CD14-positive monocyte (primary cell): ENCODE measurements around the gene SDK1. TPM values are rescaled to one million over a fixed set of nuclear protein-coding genes. Genes with fewer than 3 reads are reported as not detected.

Experiments
- DNase-seq, 3 donors: peaks; one replicate each; pipeline ENCODE4 v3.0.0-alpha.2; 2011 to 2022
- H2AFZ ChIP-seq: 2 replicates; pipeline ENCODE4 v1.6.0; 2012; ENCODE audit warnings: mild to moderate bottlenecking, low read depth, low read length, inconsistent platforms; ENCODE audit not compliant: insufficient read depth, poor library complexity, severe bottlenecking
- H3K27ac ChIP-seq, 2 donors: 1 replicate in 1 of 2; 2 replicates in 1 of 2; pipeline ENCODE4 v1.5.1; 2012 to 2013; ENCODE audit warnings: low read length in 2 of 2, control low read depth in 1 of 2, inconsistent platforms in 1 of 2, low read depth in 1 of 2, mild to moderate bottlenecking in 1 of 2
- H3K27me3 ChIP-seq, 2 donors: one replicate each; pipeline versions ENCODE4 v1.6.0 to v1.6.1; 2011 to 2013; ENCODE audit warnings: low read length in 2 of 2; ENCODE audit not compliant: control insufficient read depth in 2 of 2, insufficient read depth in 2 of 2
- H3K36me3 ChIP-seq, 2 donors: replicated peaks in 1 of 2; 1 replicate in 1 of 2; 2 replicates in 1 of 2; pipeline versions ENCODE4 v1.5.1 to v1.6.1; 2012 to 2013; ENCODE audit warnings: low read length in 2 of 2, control low read depth in 1 of 2, inconsistent platforms in 1 of 2, mild to moderate bottlenecking in 1 of 2; ENCODE audit not compliant: insufficient read depth in 2 of 2, control insufficient read depth in 1 of 2
- H3K4me1 ChIP-seq, 2 donors: 1 replicate in 1 of 2; 2 replicates in 1 of 2; pipeline versions ENCODE4 v1.5.1 to v1.6.1; 2012 to 2013; ENCODE audit warnings: low read length in 2 of 2, control low read depth in 1 of 2, inconsistent platforms in 1 of 2, mild to moderate bottlenecking in 1 of 2, moderate library complexity in 1 of 2; ENCODE audit not compliant: insufficient read depth in 2 of 2, control insufficient read depth in 1 of 2
- H3K4me2 ChIP-seq: replicated peaks from 2 replicates; pipeline ENCODE3; 2012; ENCODE audit warnings: low read length, moderate library complexity, mild to moderate bottlenecking; ENCODE audit not compliant: poor library complexity, severe bottlenecking; ENCODE audit errors: extremely low read depth
- H3K4me3 ChIP-seq, 3 experiments: fragments of 200-600 bp in 1 of 3; sonication (generic) in 1 of 3; replicated peaks in 1 of 3; 1 replicate in 2 of 3; 2 replicates in 1 of 3; pipeline ENCODE4 v1.5.1; 2011 to 2013; ENCODE audit warnings: low read length in 3 of 3, mild to moderate bottlenecking in 3 of 3, control low read depth in 2 of 3, low read depth in 2 of 3, inconsistent platforms in 1 of 3, moderate library complexity in 1 of 3
- H3K79me2 ChIP-seq: 2 replicates; pipeline ENCODE4 v1.6.0; 2012; ENCODE audit warnings: mild to moderate bottlenecking, control low read depth, inconsistent platforms, low read length, moderate library complexity; ENCODE audit not compliant: insufficient read depth
- H3K9ac ChIP-seq: 2 replicates; pipeline ENCODE4 v1.6.0; 2017; ENCODE audit warnings: low read length, mild to moderate bottlenecking; ENCODE audit not compliant: insufficient read depth, poor library complexity, severe bottlenecking
- H3K9me3 ChIP-seq, 2 donors: replicated peaks in 1 of 2; 1 replicate in 1 of 2; 2 replicates in 1 of 2; pipeline versions ENCODE4 v1.5.1 to v1.6.1; 2012 to 2013; ENCODE audit warnings: low read length in 2 of 2, control low read depth in 1 of 2; ENCODE audit not compliant: control insufficient read depth in 1 of 2, insufficient read depth in 1 of 2
- H4K20me1 ChIP-seq: 2 replicates; pipeline ENCODE4 v1.6.0; 2012; ENCODE audit warnings: mild to moderate bottlenecking, low read length, control low read depth, moderate library complexity; ENCODE audit not compliant: insufficient read depth
- H3K27ac Mint-ChIP-seq, 7 donors: one replicate each; pipeline ENCODE4 v1.8.0; 2020; ENCODE audit warnings: mild to moderate bottlenecking in 7 of 7, mixed read lengths in 7 of 7, moderate library complexity in 6 of 7, inconsistent platforms in 2 of 7
- H3K27me3 Mint-ChIP-seq, 3 donors: one replicate each; pipeline ENCODE4 v1.8.0; 2021 to 2022; ENCODE audit warnings: low read depth in 3 of 3, mild to moderate bottlenecking in 3 of 3, mixed read lengths in 3 of 3, moderate library complexity in 3 of 3, inconsistent platforms in 1 of 3
- H3K36me3 Mint-ChIP-seq, 2 donors: one replicate each; pipeline ENCODE4 v1.8.0; 2020; ENCODE audit warnings: mixed read lengths in 2 of 2, inconsistent platforms in 1 of 2, mild to moderate bottlenecking in 1 of 2
- H3K4me1 Mint-ChIP-seq: one replicate; pipeline ENCODE4 v1.8.0; 2020; ENCODE audit warnings: mild to moderate bottlenecking, mixed read lengths
- H3K4me3 Mint-ChIP-seq, 2 donors: one replicate each; pipeline ENCODE4 v1.8.0; 2020; ENCODE audit warnings: mild to moderate bottlenecking in 2 of 2, mixed read lengths in 2 of 2, moderate library complexity in 1 of 2
- H3K9me3 Mint-ChIP-seq, 7 donors: one replicate each; pipeline ENCODE4 v1.8.0; 2020 to 2022; ENCODE audit warnings: mixed read lengths in 7 of 7, mild to moderate bottlenecking in 6 of 7, moderate library complexity in 6 of 7, inconsistent platforms in 2 of 7
- WGBS: methylation state at CpG from one replicate; pipeline ENCODE4 v1.1.5; 2013; ENCODE audit warnings: missing lambda C conversion rate; ENCODE audit not compliant: insufficient coverage; 5-methylcytosine and 5-hydroxymethylcytosine counted together
- intact Hi-C, 2 donors: fragments of 100-400 bp; cut with micrococcal nuclease; formaldehyde crosslinking; loops; one replicate each; pipeline versions ENCODE4 v1.15.0 to v1.15.1; 2023
- polyA plus RNA-seq, 3 donors: library from polyadenylated mRNA; depleted of rRNA in 1 of 3; unstranded in 2 of 3; stranded (reverse) in 1 of 3; fragments of 300-500 nt in 2 of 3; fragments of >200 nt in 1 of 3; fragmentation: Illumina TruSeq in 2 of 3; gene quantifications; 1 replicate in 2 of 3; 2 replicates in 1 of 3; pipeline ENCODE4 v1.2.3, GENCODE V29; 2012 to 2021
- TF ChIP-seq, protein P1 (sequence below): fragments of 200-600 bp; IDR thresholded peaks from one replicate; pipeline ENCODE4 v1.8.0; 2022; ENCODE audit warnings: antibody characterized with exemption, mild to moderate bottlenecking

The SDK1 gene
- polyA plus RNA-seq, 3 donors = 0.01 TPM; not detected in 2

DNA sequence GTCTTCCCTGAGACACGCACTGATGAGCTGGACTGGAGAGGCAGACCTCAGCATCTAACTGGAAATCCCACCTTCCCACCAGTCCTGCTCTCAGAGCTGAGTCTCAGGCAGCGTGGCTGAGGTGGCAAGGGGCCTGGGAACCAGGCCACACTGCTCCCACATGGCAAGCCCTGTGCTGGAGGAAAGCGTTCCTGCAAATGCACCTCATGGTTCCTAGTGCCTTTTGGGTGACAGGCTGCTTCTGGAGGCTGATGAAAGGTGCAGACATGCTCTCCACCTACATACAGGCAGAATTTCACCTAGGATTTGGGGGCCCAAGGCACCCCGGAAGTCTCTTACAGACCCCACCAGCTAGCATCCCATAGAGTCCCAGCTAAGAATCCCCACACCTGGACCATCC is 948.2 kb downstream of the SDK1 start:
- Histone ChIP-seq H3K4me2 (no peak overlapping the region), H3K79me2 (no peaks in the 10 kb centered on the region), H4K20me1 (no peaks in the 10 kb centered on the region), H3K9ac (no peak overlapping the region), H3K27ac (no peak overlapping the region), H2AFZ (no peak overlapping the region), H3K4me3 (no peak overlapping the region), H3K27me3 (no peaks in the 10 kb centered on the region), H3K9me3 (peaks cover 43 to 44% of the 10 kb centered on the region in 2 donors), H3K36me3 (no peaks in the 10 kb centered on the region), H3K4me1 (no peaks in the 10 kb centered on the region)
- no peaks in the 10 kb centered on the region for H3K4me1 Mint-ChIP-seq
- peaks cover 19 to 37% (median 28%) of the 10 kb centered on the region in 7 donors for H3K9me3 Mint-ChIP-seq
- no peak overlapping the region for H3K27ac Mint-ChIP-seq
- no peaks in the 10 kb centered on the region for H3K36me3 Mint-ChIP-seq
- no peaks in the 10 kb centered on the region for H3K27me3 Mint-ChIP-seq
- WGBS = 93% methylated on average over 3 of the region's 4 CpGs
- intact Hi-C loops = no loop called here
- no peak overlapping the region for H3K4me3 Mint-ChIP-seq
- no peak for DNase-seq
- TF ChIP-seq, protein P1, sequence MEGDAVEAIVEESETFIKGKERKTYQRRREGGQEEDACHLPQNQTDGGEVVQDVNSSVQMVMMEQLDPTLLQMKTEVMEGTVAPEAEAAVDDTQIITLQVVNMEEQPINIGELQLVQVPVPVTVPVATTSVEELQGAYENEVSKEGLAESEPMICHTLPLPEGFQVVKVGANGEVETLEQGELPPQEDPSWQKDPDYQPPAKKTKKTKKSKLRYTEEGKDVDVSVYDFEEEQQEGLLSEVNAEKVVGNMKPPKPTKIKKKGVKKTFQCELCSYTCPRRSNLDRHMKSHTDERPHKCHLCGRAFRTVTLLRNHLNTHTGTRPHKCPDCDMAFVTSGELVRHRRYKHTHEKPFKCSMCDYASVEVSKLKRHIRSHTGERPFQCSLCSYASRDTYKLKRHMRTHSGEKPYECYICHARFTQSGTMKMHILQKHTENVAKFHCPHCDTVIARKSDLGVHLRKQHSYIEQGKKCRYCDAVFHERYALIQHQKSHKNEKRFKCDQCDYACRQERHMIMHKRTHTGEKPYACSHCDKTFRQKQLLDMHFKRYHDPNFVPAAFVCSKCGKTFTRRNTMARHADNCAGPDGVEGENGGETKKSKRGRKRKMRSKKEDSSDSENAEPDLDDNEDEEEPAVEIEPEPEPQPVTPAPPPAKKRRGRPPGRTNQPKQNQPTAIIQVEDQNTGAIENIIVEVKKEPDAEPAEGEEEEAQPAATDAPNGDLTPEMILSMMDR = no peak

DNA sequence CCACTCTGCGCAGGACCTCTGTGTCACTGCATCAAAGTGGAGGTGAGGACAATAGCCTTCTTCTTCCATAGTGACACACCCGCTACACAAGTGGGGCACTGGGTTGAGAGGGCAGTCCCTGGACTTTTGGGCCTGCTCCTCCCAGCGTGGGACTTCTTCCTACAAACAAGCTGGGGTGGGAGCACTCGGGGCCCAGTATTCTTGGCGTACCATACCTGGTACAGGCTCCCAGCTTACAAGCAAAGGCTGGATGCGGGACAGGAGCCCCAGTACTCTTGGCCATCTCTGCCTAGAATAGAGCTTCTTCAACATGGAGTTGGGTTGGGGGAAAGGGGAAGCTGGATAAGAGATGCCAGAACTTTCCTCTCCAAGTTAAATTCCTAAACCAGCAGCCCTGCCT is 954.3 kb downstream of the SDK1 start:
- Histone ChIP-seq H3K27ac (no peak overlapping the region), H3K4me3 (no peak overlapping the region), H3K36me3 (no peaks in the 10 kb centered on the region), H3K27me3 (no peaks in the 10 kb centered on the region), H3K9ac (no peak overlapping the region), H2AFZ (no peak overlapping the region), H4K20me1 (no peaks in the 10 kb centered on the region), H3K79me2 (no peaks in the 10 kb centered on the region), H3K4me2 (no peak overlapping the region), H3K9me3 (peaks cover 31 to 34% of the 10 kb centered on the region in 2 donors), H3K4me1 (no peaks in the 10 kb centered on the region)
- Mint-ChIP-seq H3K9me3 (peaks cover 0 to 35% (median 26%) of the 10 kb centered on the region in 7 donors), H3K4me1 (no peaks in the 10 kb centered on the region), H3K36me3 (no peaks in the 10 kb centered on the region), H3K27ac (no peak overlapping the region), H3K4me3 (no peak overlapping the region), H3K27me3 (peaks cover 0 to 2% (median 0%) of the 10 kb centered on the region in 3 donors)
- DNase-seq = no peak
- intact Hi-C loops = no loop called here
- WGBS = 89% methylated on average over 3 of the region's 6 CpGs
- TF ChIP-seq, protein P1 = no peak
